Endodermal cell (in vitro differentiated cells): ENCODE data around the gene SYNJ2. TPM values are rescaled to one million over a fixed set of nuclear protein-coding genes. Genes with fewer than 3 reads are reported as not detected.

Source experiments
- DNase-seq: peaks from one replicate; pipeline ENCODE4 v3.0.0-alpha.2; 2017
- H3K27ac ChIP-seq: 2 replicates; pipeline ENCODE4 v1.5.1; 2013; ENCODE audit warnings: mild to moderate bottlenecking, low read depth, low read length, moderate library complexity
- H3K27me3 ChIP-seq: 2 replicates; pipeline ENCODE4 v1.6.1; 2013; ENCODE audit warnings: mild to moderate bottlenecking, low read length, moderate library complexity; ENCODE audit not compliant: insufficient read depth, control insufficient read depth, poor library complexity, severe bottlenecking
- H3K36me3 ChIP-seq: 2 replicates; pipeline ENCODE4 v1.7.0; 2013; ENCODE audit warnings: mild to moderate bottlenecking, low read length, moderate library complexity; ENCODE audit not compliant: control insufficient read depth, insufficient read depth
- H3K4me1 ChIP-seq: one replicate; pipeline ENCODE4 v1.7.0; 2013; ENCODE audit warnings: low read length; ENCODE audit not compliant: control insufficient read depth, insufficient read depth
- H3K4me3 ChIP-seq: 2 replicates; pipeline ENCODE4 v1.5.1; 2013; ENCODE audit warnings: mild to moderate bottlenecking, low read length, moderate library complexity
- H3K9ac ChIP-seq: 2 replicates; pipeline ENCODE4 v1.6.1; 2013; ENCODE audit warnings: mild to moderate bottlenecking, low read length, moderate library complexity; ENCODE audit not compliant: poor library complexity, severe bottlenecking; ENCODE audit errors: extremely low read depth
- H3K9me3 ChIP-seq: 2 replicates; pipeline ENCODE4 v1.6.1; 2013; ENCODE audit warnings: mild to moderate bottlenecking, low read length, moderate library complexity; ENCODE audit not compliant: control insufficient read depth
- H3K27ac Mint-ChIP-seq: 2 replicates; pipeline ENCODE4 v1.8.0; 2020; ENCODE audit warnings: mixed read lengths
- H3K27me3 Mint-ChIP-seq: 2 replicates; pipeline ENCODE4 v1.8.0; 2021; ENCODE audit warnings: mild to moderate bottlenecking, mixed read lengths; ENCODE audit not compliant: insufficient read depth
- H3K36me3 Mint-ChIP-seq: 2 replicates; pipeline ENCODE4 v1.8.0; 2020; ENCODE audit warnings: low read depth, mixed read lengths
- H3K4me1 Mint-ChIP-seq: 2 replicates; pipeline ENCODE4 v1.8.0; 2020; ENCODE audit warnings: mixed read lengths
- H3K4me3 Mint-ChIP-seq: 2 replicates; pipeline ENCODE4 v1.8.0; 2020; ENCODE audit warnings: mild to moderate bottlenecking, moderate library complexity, mixed read lengths
- H3K9me3 Mint-ChIP-seq: 2 replicates; pipeline ENCODE4 v1.8.0; 2020; ENCODE audit warnings: mild to moderate bottlenecking, mixed read lengths
- CTCF ChIP-seq: fragments of 200-600 bp; sonication (generic); conservative IDR thresholded peaks from 2 replicates; pipeline ENCODE4 v1.5.0; 2021; ENCODE audit warnings: antibody characterized with exemption, mild to moderate bottlenecking
- WGBS, 2 experiments: methylation state at CpG; one replicate each; pipeline versions ENCODE4 v1.1.5 to v1.1.7; 2013; ENCODE audit warnings: missing lambda C conversion rate in 2 of 2, mixed read lengths in 1 of 2; ENCODE audit not compliant: insufficient coverage in 1 of 2, insufficient read length in 1 of 2; 5-methylcytosine and 5-hydroxymethylcytosine counted together
- total RNA-seq, 2 donors: library from RNA; stranded (reverse); fragmentation: NEBNext Ultra II Directional in 1 of 2; extraction: Animal tissue kit (Norgen Biotek cat#: 25700) in 1 of 2; gene quantifications; 2 replicates in 1 of 2; 3 replicates in 1 of 2; pipeline ENCODE4 v1.2.1, GENCODE V29; 2021

Gene SYNJ2
- total RNA-seq, 2 donors from 2014 or later, result 21.2 to 32.8 TPM

- no peak for TF ChIP-seq CTCF
- Mint-ChIP-seq H3K36me3 (peaks cover 54% of the 10 kb centered on the region), H3K4me1 (peaks cover 3% of the 10 kb centered on the region), H3K27me3 (no peaks in the 10 kb centered on the region), H3K4me3 (no peak overlapping the region), H3K27ac (no peak overlapping the region), H3K9me3 (no peaks in the 10 kb centered on the region)
- H3K9me3 ChIP-seq, result no peaks in the 10 kb centered on the region
- no peaks in the 10 kb centered on the region for H3K4me1 ChIP-seq
- H3K9ac ChIP-seq, result no peak overlapping the region
- no peaks in the 10 kb centered on the region for H3K27me3 ChIP-seq
- 73 to 78% methylated on average over 1 to 2 of the region's 2 CpGs for WGBS, 2 experiments
- DNase-seq, result no peak
- H3K27ac ChIP-seq, result no peak overlapping the region
- H3K36me3 ChIP-seq, result peaks cover 66% of the 10 kb centered on the region
- H3K4me3 ChIP-seq, result no peak overlapping the region
Observed at GRCh38 chr6:158109748-158110147, 128.1 kb downstream of the SYNJ2 start.

- no peaks in the 10 kb centered on the region for H3K4me1 ChIP-seq
- no peaks in the 10 kb centered on the region for H3K9me3 ChIP-seq
- Mint-ChIP-seq H3K27me3 (no peaks in the 10 kb centered on the region), H3K36me3 (peaks cover 56% of the 10 kb centered on the region), H3K27ac (no peak overlapping the region), H3K4me3 (no peak overlapping the region), H3K9me3 (no peaks in the 10 kb centered on the region), H3K4me1 (peaks cover 3% of the 10 kb centered on the region)
- no peak overlapping the region for H3K4me3 ChIP-seq
- no peaks in the 10 kb centered on the region for H3K27me3 ChIP-seq
- H3K9ac ChIP-seq, result no peak overlapping the region
- no peak for DNase-seq
- no peak overlapping the region for H3K27ac ChIP-seq
- peaks cover 79% of the 10 kb centered on the region for H3K36me3 ChIP-seq
- 90 to 96% methylated on average over 4 to 5 of the region's 5 CpGs for WGBS, 2 experiments
- TF ChIP-seq CTCF, result no peak
Observed at GRCh38 chr6:158110986-158111385, 129.3 kb downstream of the SYNJ2 start.

- DNase-seq, result no peak
Observed at GRCh38 chr6:158111987-158112386, 130.3 kb downstream of the SYNJ2 start.

More at GRCh38 chr6:158111987-158112386, 130.3 kb downstream of the SYNJ2 start:
- H3K9ac ChIP-seq, result no peak overlapping the region
- no peak overlapping the region for H3K4me3 Mint-ChIP-seq
- H3K9me3 Mint-ChIP-seq, result no peaks in the 10 kb centered on the region
- no peaks in the 10 kb centered on the region for H3K27me3 Mint-ChIP-seq
- H3K27ac Mint-ChIP-seq, result no peak overlapping the region
- peaks cover 89% of the 10 kb centered on the region for H3K36me3 ChIP-seq
- H3K4me1 Mint-ChIP-seq, result peaks cover 3% of the 10 kb centered on the region
- H3K4me1 ChIP-seq, result no peaks in the 10 kb centered on the region
- no peaks in the 10 kb centered on the region for H3K27me3 ChIP-seq
- peaks cover 63% of the 10 kb centered on the region for H3K36me3 Mint-ChIP-seq
- no peaks in the 10 kb centered on the region for H3K9me3 ChIP-seq
- H3K4me3 ChIP-seq, result no peak overlapping the region
- no peak for TF ChIP-seq CTCF
- WGBS, 2 experiments, result 89 to 93% methylated on average over 3 to 5 of the region's 5 CpGs
- no peak overlapping the region for H3K27ac ChIP-seq
